Naive thymus-derived CD4-positive, alpha-beta T cell (primary cell): Measurements from ENCODE around the gene PEX16. TPM values are rescaled to one million over a fixed set of nuclear protein-coding genes. Genes with fewer than 3 reads are reported as not detected.

Experiments used
- ATAC-seq: fragments of 150-1000 bp; cut with Tn5 transposase; 2 replicates; pipeline ENCODE4 v1.10.0; 2021; ENCODE audit warnings: mild to moderate bottlenecking, moderate library complexity
- CTCF ChIA-PET: fragments of 350-600 bp; sonication (Branson Sonifier 250); formaldehyde crosslinking; loops from one replicate; lab custom pipeline; 2021; ENCODE audit warnings: antibody characterized with exemption; lab: Charles Lee
- POLR2A ChIA-PET: fragments of 350-600 bp; sonication (Branson Sonifier 250); formaldehyde crosslinking; loops from one replicate; lab custom pipeline; 2021; ENCODE audit warnings: antibody characterized with exemption, inconsistent platforms; lab: Charles Lee
- DNase-seq, 9 donors: peaks; one replicate each; pipeline versions ENCODE4 v3.0.0 to v3.0.0-alpha.2; 2020 to 2022; ENCODE audit warnings: mixed read lengths in 1 of 9
- H3K27ac ChIP-seq: one replicate; pipeline ENCODE4 v1.7.0; 2013; ENCODE audit warnings: mild to moderate bottlenecking, low read depth, low read length, moderate library complexity
- H3K27me3 ChIP-seq, 2 donors: one replicate each; pipeline ENCODE4 v1.7.0; 2013; ENCODE audit warnings: low read length in 2 of 2, mild to moderate bottlenecking in 2 of 2, moderate library complexity in 2 of 2; ENCODE audit not compliant: control insufficient read depth in 2 of 2, insufficient read depth in 2 of 2
- H3K36me3 ChIP-seq, 3 experiments: 1 replicate in 2 of 3; 2 replicates in 1 of 3; pipeline ENCODE4 v1.7.0; 2013; ENCODE audit warnings: low read length in 3 of 3, mild to moderate bottlenecking in 3 of 3, moderate library complexity in 1 of 3; ENCODE audit not compliant: insufficient read depth in 3 of 3, control insufficient read depth in 2 of 3
- H3K4me1 ChIP-seq, 2 donors: one replicate each; pipeline ENCODE4 v1.7.0; 2013; ENCODE audit warnings: low read length in 2 of 2, mild to moderate bottlenecking in 2 of 2, moderate library complexity in 1 of 2; ENCODE audit not compliant: control insufficient read depth in 2 of 2, insufficient read depth in 2 of 2
- H3K4me3 ChIP-seq: 2 replicates; pipeline ENCODE4 v1.7.0; 2013; ENCODE audit warnings: mild to moderate bottlenecking, low read length
- H3K9me3 ChIP-seq, 3 experiments: 1 replicate in 2 of 3; 2 replicates in 1 of 3; pipeline ENCODE4 v1.7.0; 2013; ENCODE audit warnings: low read length in 3 of 3; ENCODE audit not compliant: control insufficient read depth in 2 of 3
- H3K27ac Mint-ChIP-seq, 9 donors: one replicate each; pipeline ENCODE4 v1.8.0; 2020 to 2022; ENCODE audit warnings: mixed read lengths in 9 of 9, mild to moderate bottlenecking in 8 of 9, moderate library complexity in 5 of 9, inconsistent platforms in 2 of 9
- H3K27me3 Mint-ChIP-seq, 5 donors: one replicate each; pipeline ENCODE4 v1.8.0; 2021 to 2022; ENCODE audit warnings: mixed read lengths in 5 of 5, mild to moderate bottlenecking in 1 of 5
- H3K36me3 Mint-ChIP-seq, 5 donors: one replicate each; pipeline ENCODE4 v1.8.0; 2020 to 2022; ENCODE audit warnings: mixed read lengths in 5 of 5, mild to moderate bottlenecking in 3 of 5, inconsistent platforms in 1 of 5
- H3K4me1 Mint-ChIP-seq, 7 donors: one replicate each; pipeline ENCODE4 v1.8.0; 2020 to 2022; ENCODE audit warnings: mixed read lengths in 7 of 7, mild to moderate bottlenecking in 3 of 7, inconsistent platforms in 1 of 7
- H3K4me3 Mint-ChIP-seq, 10 donors: one replicate each; pipeline ENCODE4 v1.8.0; 2020 to 2022; ENCODE audit warnings: mild to moderate bottlenecking in 10 of 10, mixed read lengths in 10 of 10, moderate library complexity in 6 of 10, inconsistent platforms in 2 of 10
- H3K9me3 Mint-ChIP-seq, 11 donors: one replicate each; pipeline ENCODE4 v1.8.0; 2020 to 2022; ENCODE audit warnings: mixed read lengths in 11 of 11, mild to moderate bottlenecking in 4 of 11, inconsistent platforms in 1 of 11, moderate library complexity in 1 of 11
- intact Hi-C, 2 donors: fragments of 100-400 bp; cut with micrococcal nuclease; formaldehyde crosslinking; loops; one replicate each; pipeline ENCODE4 v1.15.1; 2023
- polyA plus RNA-seq, 2 donors: library from polyadenylated mRNA; unstranded; fragments of 300-500 nt; fragmentation: Illumina TruSeq; gene quantifications; one replicate each; pipeline ENCODE4 v1.2.3, GENCODE V29; 2021
- total RNA-seq, 6 experiments: library from RNA in 5 of 6; stranded (reverse) in 5 of 6; gene quantifications; 1 replicate in 5 of 6; 2 replicates in 1 of 6; pipeline ENCODE4 v1.2.3 and lab custom pipeline; 2021 to 2026

PEX16 gene
- total and polyA plus RNA-seq, 7 experiments from 2014 or later: 48.2 to 64.3 (median 56.7) TPM

GRCh38 chr11:45939836-45940235, 22.2 kb upstream of the PEX16 start:
- Mint-ChIP-seq H3K27ac (no peak overlapping the region), H3K9me3 (no peaks in the 10 kb centered on the region), H3K4me3 (no peak overlapping the region), H3K4me1 (no peaks in the 10 kb centered on the region), H3K36me3 (peaks cover 0 to 48% (median 12%) of the 10 kb centered on the region in 5 donors), H3K27me3 (no peaks in the 10 kb centered on the region)
- Histone ChIP-seq H3K4me1 (no peaks in the 10 kb centered on the region), H3K27ac (no peak overlapping the region), H3K27me3 (no peaks in the 10 kb centered on the region), H3K4me3 (no peak overlapping the region), H3K9me3 (no peaks in the 10 kb centered on the region), H3K36me3 (peaks cover 4 to 50% (median 5%) of the 10 kb centered on the region in 3 experiments)
- intact Hi-C loops: no loop called here
- CTCF ChIA-PET: no interaction called here
- POLR2A ChIA-PET: interaction anchor here (0.6 kb wide), 1 partner anchor 811 kb away, joined by 4 read pairs; no protein-coding TSS in a partner anchor
- no peak for ATAC-seq
- no peak for DNase-seq

- H3K4me1 Mint-ChIP-seq: no peaks in the 10 kb centered on the region
- Histone ChIP-seq H3K4me1 (no peaks in the 10 kb centered on the region), H3K36me3 (peaks cover 4 to 60% (median 8%) of the 10 kb centered on the region in 3 experiments)
These were observed 20.2 kb upstream of the PEX16 start for GRCh38 chr11:45937916-45938315.

GRCh38 chr11:45936511-45937054, 18.9 kb upstream of the PEX16 start:
- CTCF ChIA-PET: interaction anchor here (1.3 kb wide), 1 partner anchor 28 kb away, joined by 5 read pairs; no protein-coding TSS in a partner anchor
- H3K36me3 Mint-ChIP-seq: peaks cover 0 to 31% (median 3%) of the 10 kb centered on the region in 5 donors
- POLR2A ChIA-PET: no interaction called here

More at GRCh38 chr11:45937916-45938315, 20.2 kb upstream of the PEX16 start:
- H3K36me3 Mint-ChIP-seq: peaks cover 0 to 42% (median 5%) of the 10 kb centered on the region in 5 donors
- no peak overlapping the region for H3K4me3 Mint-ChIP-seq
- no peak overlapping the region for H3K27ac ChIP-seq
- H3K4me3 ChIP-seq: no peak overlapping the region
- POLR2A ChIA-PET: interaction anchor here (0.6 kb wide), 1 partner anchor 563 kb away, joined by 3 read pairs; no protein-coding TSS in a partner anchor
- H3K9me3 ChIP-seq: no peaks in the 10 kb centered on the region
- H3K27ac Mint-ChIP-seq: no peak overlapping the region
- no peak for ATAC-seq
- H3K27me3 Mint-ChIP-seq: no peaks in the 10 kb centered on the region
- CTCF ChIA-PET: no interaction called here
- H3K9me3 Mint-ChIP-seq: no peaks in the 10 kb centered on the region
- intact Hi-C loops: no loop called here
- no peak for DNase-seq
- no peaks in the 10 kb centered on the region for H3K27me3 ChIP-seq

GRCh38 chr11:45935349-45936064, 17.8 kb upstream of the PEX16 start:
- ATAC-seq: no peak
- CTCF ChIA-PET: interaction anchor here (0.5 to 1.3 kb wide), 2 partner anchors 29 to 98 kb away, joined by 3 to 5 read pairs; no protein-coding TSS in a partner anchor
- POLR2A ChIA-PET: no interaction called here
- Mint-ChIP-seq H3K4me1 (peaks cover 7 to 23% (median 11%) of the 10 kb centered on the region in 7 donors), H3K4me3 (no peak overlapping the region), H3K27me3 (no peaks in the 10 kb centered on the region), H3K27ac (no peak overlapping the region), H3K9me3 (no peaks in the 10 kb centered on the region), H3K36me3 (peaks cover 0 to 33% (median 3%) of the 10 kb centered on the region in 5 donors)
- Histone ChIP-seq H3K4me1 (peaks cover 12 to 15% of the 10 kb centered on the region in 2 donors), H3K9me3 (no peaks in the 10 kb centered on the region), H3K4me3 (no peak overlapping the region), H3K27me3 (no peaks in the 10 kb centered on the region), H3K27ac (no peak overlapping the region), H3K36me3 (peaks cover 4 to 60% (median 14%) of the 10 kb centered on the region in 3 experiments)
- DNase-seq: no peak
- intact Hi-C loops: no loop called here

More at GRCh38 chr11:45936511-45937054, 18.9 kb upstream of the PEX16 start:
- Histone ChIP-seq H3K27ac (no peak overlapping the region), H3K36me3 (peaks cover 4 to 63% (median 14%) of the 10 kb centered on the region in 3 experiments), H3K4me1 (peaks cover 2 to 4% of the 10 kb centered on the region in 2 donors), H3K9me3 (no peaks in the 10 kb centered on the region), H3K4me3 (no peak overlapping the region), H3K27me3 (no peaks in the 10 kb centered on the region)
- Mint-ChIP-seq H3K4me3 (no peak overlapping the region), H3K27ac (peak overlapping the region in 1 of 9 donors; percentile 50), H3K4me1 (peaks cover under 1 to 12% (median 2%) of the 10 kb centered on the region in 7 donors), H3K27me3 (no peaks in the 10 kb centered on the region), H3K9me3 (no peaks in the 10 kb centered on the region)
- intact Hi-C loops: no loop called here
- no peak for DNase-seq
- ATAC-seq: no peak

GRCh38 chr11:45934580-45935318, 17.1 kb upstream of the PEX16 start:
- POLR2A ChIA-PET: no interaction called here
- Mint-ChIP-seq H3K27ac (no peak overlapping the region), H3K9me3 (no peaks in the 10 kb centered on the region), H3K4me1 (peaks cover 15 to 31% (median 19%) of the 10 kb centered on the region in 7 donors), H3K4me3 (no peak overlapping the region), H3K36me3 (peaks cover 0 to 33% (median 3%) of the 10 kb centered on the region in 5 donors), H3K27me3 (no peaks in the 10 kb centered on the region)
- CTCF ChIA-PET: interaction anchor here (0.6 kb wide), 1 partner anchor 1009 kb away, joined by 3 read pairs; no protein-coding TSS in a partner anchor
- ATAC-seq (no peak), DNase-seq (no peak)
- H3K36me3 ChIP-seq: peaks cover 4 to 60% (median 14%) of the 10 kb centered on the region in 3 experiments
- H3K27me3 ChIP-seq: no peaks in the 10 kb centered on the region
- H3K4me1 ChIP-seq: peaks cover 19 to 22% of the 10 kb centered on the region in 2 donors
- intact Hi-C loops: no loop called here
- no peaks in the 10 kb centered on the region for H3K9me3 ChIP-seq
- H3K27ac ChIP-seq: no peak overlapping the region
- H3K4me3 ChIP-seq: no peak overlapping the region

- no peak overlapping the region for H3K27ac ChIP-seq
- H3K27me3 ChIP-seq: no peaks in the 10 kb centered on the region
- peaks cover 15 to 36% (median 22%) of the 10 kb centered on the region in 7 donors for H3K4me1 Mint-ChIP-seq
- peaks cover 4 to 60% (median 14%) of the 10 kb centered on the region in 3 experiments for H3K36me3 ChIP-seq
- ATAC-seq (no peak), DNase-seq (no peak)
- CTCF ChIA-PET: interaction anchor here (0.6 kb wide), 1 partner anchor 1010 kb away, joined by 3 read pairs; no protein-coding TSS in a partner anchor
- peaks cover 25 to 27% of the 10 kb centered on the region in 2 donors for H3K4me1 ChIP-seq
- H3K27me3 Mint-ChIP-seq: no peaks in the 10 kb centered on the region
- POLR2A ChIA-PET: no interaction called here
- H3K9me3 ChIP-seq: no peaks in the 10 kb centered on the region
- intact Hi-C loops: no loop called here
- no peak overlapping the region for H3K27ac Mint-ChIP-seq
- H3K4me3 ChIP-seq: no peak overlapping the region
- H3K9me3 Mint-ChIP-seq: no peaks in the 10 kb centered on the region
- peaks cover 0 to 30% (median 3%) of the 10 kb centered on the region in 5 donors for H3K36me3 Mint-ChIP-seq
- H3K4me3 Mint-ChIP-seq: no peak overlapping the region
These were observed 16.3 kb upstream of the PEX16 start for GRCh38 chr11:45933846-45934579.
